GM20000 (cell line): Measurements from ENCODE around the gene COX4I2.

Source experiments
- DNase-seq: peaks from one replicate; pipeline ENCODE4 v3.0.0; 2012; ENCODE audit warnings: low spot score
- TF ChIP-seq, protein P1 (sequence below): IDR thresholded peaks from 2 replicates; pipeline ENCODE4 v1.5.1; 2012; ENCODE audit warnings: mild to moderate bottlenecking, control low read depth; ENCODE audit errors: extremely low read depth, missing control alignments

COX4I2 gene

GRCh38 chr20:31682352-31682751 is 44.6 kb downstream of the COX4I2 start:
- no peak for DNase-seq
- TF ChIP-seq, protein P1, sequence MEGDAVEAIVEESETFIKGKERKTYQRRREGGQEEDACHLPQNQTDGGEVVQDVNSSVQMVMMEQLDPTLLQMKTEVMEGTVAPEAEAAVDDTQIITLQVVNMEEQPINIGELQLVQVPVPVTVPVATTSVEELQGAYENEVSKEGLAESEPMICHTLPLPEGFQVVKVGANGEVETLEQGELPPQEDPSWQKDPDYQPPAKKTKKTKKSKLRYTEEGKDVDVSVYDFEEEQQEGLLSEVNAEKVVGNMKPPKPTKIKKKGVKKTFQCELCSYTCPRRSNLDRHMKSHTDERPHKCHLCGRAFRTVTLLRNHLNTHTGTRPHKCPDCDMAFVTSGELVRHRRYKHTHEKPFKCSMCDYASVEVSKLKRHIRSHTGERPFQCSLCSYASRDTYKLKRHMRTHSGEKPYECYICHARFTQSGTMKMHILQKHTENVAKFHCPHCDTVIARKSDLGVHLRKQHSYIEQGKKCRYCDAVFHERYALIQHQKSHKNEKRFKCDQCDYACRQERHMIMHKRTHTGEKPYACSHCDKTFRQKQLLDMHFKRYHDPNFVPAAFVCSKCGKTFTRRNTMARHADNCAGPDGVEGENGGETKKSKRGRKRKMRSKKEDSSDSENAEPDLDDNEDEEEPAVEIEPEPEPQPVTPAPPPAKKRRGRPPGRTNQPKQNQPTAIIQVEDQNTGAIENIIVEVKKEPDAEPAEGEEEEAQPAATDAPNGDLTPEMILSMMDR, result no peak

DNA sequence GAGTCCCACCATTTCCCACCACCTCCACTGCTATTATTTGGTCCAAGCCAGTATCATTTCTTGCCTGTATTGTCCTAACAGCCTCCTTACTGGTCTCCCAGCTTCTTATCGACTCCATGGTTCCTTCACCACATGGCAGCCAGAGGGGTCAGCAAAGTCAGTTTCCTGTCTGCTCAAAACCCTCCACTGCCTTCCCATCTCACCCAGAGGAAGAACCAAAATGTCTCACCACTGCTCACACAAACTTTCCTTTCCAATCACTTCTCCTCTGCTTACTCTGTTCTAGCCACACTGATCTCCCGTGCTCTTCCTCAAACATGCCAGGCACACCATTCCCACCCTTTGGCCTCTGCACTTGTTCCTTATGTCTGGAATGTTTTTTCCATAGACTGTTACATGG is 45.2 kb downstream of the COX4I2 start:
- no peak for DNase-seq
- TF ChIP-seq, protein P1, result no peak

GRCh38 chr20:31684153-31685015 is 46.7 kb downstream of the COX4I2 start:
- DNase-seq, result no peak

DNA sequence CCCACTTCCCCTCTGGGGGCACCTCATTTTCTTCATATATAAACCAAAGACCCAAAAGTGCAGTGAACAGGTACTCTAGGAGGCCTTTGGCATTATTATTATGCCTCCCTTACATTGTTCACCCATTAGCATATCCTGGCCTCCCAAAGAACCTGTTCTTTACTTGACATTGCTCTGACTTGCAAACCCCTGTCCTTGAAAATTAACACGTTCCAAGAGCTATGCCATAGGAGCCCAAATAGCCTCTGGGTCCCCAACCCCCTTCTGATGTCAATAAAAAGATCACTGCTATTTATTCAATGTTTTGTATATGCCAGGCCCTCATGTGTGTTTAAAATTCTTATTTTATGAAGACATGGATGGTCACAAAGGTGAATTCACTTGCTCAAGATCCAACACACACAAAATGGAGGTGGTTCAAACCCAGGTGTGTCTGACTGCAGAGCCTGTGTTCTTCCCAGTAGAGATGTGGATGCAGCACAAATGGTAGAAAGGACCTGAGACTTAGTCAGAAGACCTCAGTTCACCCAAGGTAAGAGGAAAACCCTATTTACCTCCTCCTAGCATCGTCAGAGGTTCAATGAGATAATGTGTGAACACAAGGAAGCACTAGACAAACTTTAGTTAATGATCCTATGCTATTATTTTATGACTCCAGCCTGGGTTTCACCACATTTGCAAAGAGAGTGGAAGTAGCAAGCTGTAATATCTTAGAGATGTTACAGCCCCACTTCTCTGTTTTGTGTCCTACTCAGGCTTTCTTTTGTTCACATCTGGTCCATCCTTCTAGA is 48.3 kb downstream of the COX4I2 start:
- TF ChIP-seq, protein P1, result no peak
- no peak for DNase-seq

More at GRCh38 chr20:31684153-31685015, 46.7 kb downstream of the COX4I2 start:
- TF ChIP-seq, protein P1, result no peak

- TF ChIP-seq, protein P1, result no peak
- no peak for DNase-seq
These were observed 50.1 kb downstream of the COX4I2 start for GRCh38 chr20:31687777-31688176.

DNA sequence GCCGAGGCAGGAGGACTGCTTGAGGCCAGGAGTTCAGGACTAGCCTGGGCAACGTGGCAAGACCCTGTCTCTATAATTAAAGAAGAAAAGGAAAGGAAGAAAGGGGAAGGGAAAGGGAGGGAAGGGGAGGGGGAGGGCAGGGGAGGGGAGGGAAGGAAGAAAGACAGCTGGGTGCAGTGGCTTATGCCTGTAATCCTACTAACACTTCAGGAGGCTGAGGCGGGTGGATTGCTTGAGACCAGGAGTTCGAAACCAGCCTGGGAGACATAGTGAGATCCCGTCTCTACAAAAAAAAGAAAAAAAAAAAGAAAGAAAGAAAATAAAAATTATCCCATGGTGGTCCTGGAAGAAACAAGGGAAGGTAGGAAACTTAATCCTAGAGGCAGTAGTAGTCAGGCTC is 51.4 kb downstream of the COX4I2 start:
- TF ChIP-seq, protein P1, result no peak
- no peak for DNase-seq

DNA sequence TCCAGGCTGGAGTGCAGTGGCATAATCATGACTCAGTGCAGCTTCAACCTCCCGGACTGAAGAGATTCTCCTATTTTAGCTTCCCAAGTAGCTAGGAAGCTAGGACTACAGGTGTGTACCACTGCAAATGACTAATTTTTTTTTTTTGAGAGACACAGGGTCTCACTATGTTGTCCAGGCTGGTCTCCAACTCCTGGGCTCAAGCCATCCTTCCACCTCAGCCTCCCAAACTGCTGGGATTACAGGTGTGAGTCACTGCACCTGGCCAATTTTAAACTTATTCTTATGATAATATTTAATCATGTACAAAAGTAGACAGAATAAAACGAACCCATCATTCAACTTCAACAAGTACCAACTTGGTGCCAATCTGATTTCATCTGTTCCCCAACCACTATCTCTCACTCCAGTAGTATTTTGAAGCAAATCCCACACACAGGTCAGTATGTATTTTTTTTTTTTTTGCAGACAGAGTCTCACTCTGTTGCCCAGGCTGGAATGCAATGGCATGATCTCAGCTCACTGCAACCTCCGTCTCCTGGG is 52.5 kb downstream of the COX4I2 start:
- no peak for DNase-seq
- TF ChIP-seq, protein P1, result no peak
